Ramos (cell line): ENCODE measurements around the gene INO80B.
"Not testable (repeated sequence)": the region's sequence is repeated elsewhere in the genome, so short reads cannot be mapped to it uniquely, and the experiment has no call there.

ENCODE experiments used
- in situ Hi-C: fragments of 300-500 bp; cut with MboI; formaldehyde crosslinking; loops from one replicate; pipeline ENCODE4 v1.14.3; 2022; ENCODE audit warnings: low sequenced_read_pairs; ENCODE audit not compliant: unreplicated experiment

The INO80B gene

GRCh38 chr2:74444498-74445318, 10.2 kb upstream of the INO80B start:
- in situ Hi-C loops = no loop called here

DNA sequence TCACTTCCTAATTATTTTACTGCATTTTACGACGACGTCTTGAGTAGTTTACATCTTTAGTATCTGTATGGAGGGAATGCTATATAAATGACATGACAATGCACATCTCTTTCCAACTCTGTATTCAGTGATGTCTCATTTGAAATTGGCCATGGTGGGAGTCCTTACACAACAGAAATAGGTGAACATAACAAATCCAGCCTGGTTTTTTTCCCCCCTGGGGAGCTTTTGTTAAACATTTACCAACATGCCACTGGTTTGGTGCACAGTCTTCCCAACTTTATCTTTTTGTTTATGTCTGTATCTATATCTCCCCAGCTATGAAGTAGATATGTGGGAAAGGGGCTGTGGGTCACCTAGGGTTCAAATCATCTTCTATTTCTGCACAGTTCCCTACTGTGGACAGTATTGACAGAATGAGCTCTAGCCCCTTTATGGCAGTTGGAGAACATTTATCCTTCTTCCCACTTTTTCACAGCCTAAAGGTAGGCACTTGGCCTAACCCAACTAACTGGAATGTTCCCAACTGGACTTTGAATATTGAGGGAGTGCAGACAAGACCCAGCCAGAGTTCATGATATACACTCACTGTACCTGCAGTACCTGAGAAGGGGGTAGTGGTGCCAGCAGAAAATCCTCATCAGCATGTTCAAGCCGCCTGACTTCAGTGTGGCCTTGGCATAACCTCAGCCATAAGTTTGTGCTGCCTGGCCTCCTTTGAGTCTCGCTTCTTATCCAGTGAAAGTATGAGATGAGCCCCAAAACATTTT, 7.5 kb upstream of the INO80B start:
- in situ Hi-C loops = no loop called here

DNA sequence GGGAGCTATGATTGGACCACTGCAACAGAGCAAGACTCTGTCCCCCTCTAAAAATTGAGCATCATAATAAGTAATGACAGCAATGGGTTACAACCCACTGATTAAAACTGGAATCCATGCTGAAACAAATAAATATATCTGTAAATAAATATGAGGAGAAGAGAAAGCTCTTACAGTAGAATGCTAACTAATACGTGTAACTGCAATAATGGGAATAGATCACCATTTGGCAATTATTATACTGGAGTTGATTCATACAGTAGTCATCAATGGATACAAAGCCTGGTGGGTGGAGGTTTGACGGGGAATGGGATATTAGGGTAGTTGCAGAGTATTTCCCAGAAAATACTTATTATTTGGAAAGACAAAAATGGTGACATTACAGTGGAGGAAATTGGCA, 6.1 kb upstream of the INO80B start:
- in situ Hi-C loops = no loop called here

GRCh38 chr2:74450570-74451190, 4.2 kb upstream of the INO80B start:
- in situ Hi-C loops = no loop called here

- in situ Hi-C loops = no loop called here
Measured at GRCh38 chr2:74457129-74457548, 2.3 kb downstream of the INO80B start.

- in situ Hi-C loops = no loop called here
Measured at GRCh38 chr2:74457549-74458131, 2.8 kb downstream of the INO80B start.

DNA sequence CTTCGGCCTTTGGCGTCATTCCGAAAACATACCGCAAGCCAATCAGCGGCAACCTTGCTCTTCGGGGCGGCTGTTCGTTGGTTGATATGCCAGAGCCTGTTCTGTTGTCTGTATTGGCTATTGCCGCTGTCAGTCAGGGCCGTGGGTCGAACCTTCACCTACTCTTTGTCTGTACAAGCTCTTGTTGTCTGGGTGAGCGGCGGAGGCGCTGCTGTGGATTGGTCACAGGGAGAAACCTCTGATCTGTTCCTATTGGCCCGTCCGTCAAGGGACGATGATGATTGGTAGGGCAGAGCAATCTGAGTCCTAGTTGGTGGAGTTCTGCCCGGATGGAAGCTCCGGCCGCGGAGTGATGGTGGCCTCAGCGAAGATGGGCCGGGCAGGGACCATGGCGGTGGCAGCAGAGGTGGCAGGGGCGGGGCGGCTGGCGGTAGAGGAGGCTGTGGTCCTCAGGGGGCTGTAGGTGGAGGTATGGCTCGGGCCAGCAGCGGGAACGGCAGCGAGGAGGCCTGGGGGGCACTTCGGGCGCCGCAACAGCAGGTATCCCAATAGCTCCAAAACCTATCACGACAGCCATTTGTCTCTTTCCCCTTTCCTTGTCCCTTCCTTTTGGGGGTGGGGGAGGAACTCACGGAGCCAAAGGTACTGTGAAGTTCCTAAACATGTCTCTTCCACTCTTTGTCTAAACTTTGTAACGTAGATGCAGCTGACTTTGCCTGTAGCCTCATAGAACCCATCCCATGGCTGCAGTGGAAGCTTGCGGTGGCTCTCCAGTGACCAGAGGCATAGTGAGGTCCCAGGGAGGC, 3.4 kb downstream of the INO80B start, which contains the start of gene WBP1:
Gene WBP1, plus strand, starts transcription at position 307 of the 806 bp plus-strand sequence. Its CDS starts 165 bp downstream, at position 472.
- in situ Hi-C loops = no loop called here

DNA sequence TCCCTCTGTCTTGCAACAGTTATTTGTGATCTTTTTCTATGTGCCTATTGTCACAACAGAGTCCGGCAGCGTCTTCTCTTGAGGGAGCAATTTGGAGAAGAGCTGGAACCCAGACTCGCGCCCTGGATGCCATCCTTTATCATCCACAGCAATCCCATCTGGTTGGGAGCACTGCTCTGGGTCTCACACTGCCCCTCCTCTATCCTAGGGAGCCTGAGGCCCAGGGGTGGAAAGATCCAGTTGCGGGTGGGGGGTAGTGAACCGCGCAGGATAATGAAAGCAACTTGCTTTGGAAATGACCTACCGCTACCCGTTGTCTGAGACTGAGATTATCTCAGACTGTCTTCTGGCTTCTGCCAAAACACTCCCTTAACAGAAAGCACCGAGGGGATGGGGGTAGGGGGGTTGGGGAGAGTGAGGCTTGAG, 4.1 kb downstream of the INO80B start:
- in situ Hi-C loops = no loop called here

GRCh38 chr2:74459503-74460118, 4.7 kb downstream of the INO80B start:
- in situ Hi-C loops = not testable (repeated sequence)

- in situ Hi-C loops = not testable (repeated sequence)
Measured at GRCh38 chr2:74460187-74460586, 5.3 kb downstream of the INO80B start.

DNA sequence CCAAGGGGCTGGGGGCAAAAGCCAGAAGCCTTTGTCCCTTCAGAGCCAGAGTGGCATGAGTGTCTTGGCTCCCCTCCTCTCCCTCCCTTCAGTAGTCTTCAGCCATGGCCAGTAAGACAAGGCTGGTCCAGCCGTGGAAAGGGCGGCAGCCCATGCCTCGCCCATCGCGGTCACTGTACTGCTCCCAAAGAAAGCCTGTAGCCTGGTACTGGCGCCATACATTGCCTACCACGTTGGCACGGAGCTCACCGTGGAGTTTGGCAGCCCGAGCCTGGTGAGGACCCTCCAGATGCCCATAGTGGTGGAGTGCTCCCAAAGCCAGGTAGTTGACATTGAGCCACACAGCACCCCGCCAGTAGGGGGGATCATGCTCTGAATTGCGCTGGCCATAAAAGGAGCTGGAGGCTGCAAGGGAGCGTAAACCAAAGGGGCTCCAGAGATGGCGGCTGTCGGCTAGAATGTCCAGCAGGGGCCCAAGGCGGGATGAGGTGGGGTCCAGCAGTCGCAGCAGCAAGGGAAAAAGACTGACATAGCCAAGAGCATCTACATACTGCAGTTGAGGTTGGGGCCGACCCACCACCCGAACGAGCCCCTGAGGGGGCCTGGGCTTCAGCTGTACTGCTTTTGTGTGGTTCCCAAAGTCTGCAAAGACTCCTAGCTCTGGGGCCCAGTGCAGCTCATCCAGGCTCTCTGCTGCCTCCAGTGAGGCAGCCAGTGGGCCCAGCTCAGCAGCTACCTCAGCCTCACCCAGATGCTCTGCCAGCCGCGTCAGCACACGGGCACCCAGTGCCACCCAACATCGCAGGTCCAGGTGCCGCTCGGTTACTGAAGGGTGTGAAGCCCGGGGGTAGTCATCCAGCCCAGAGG, 6.5 kb downstream of the INO80B start:
- in situ Hi-C loops = no loop called here

- in situ Hi-C loops = no loop called here
Measured at GRCh38 chr2:74462054-74462785, 7.3 kb downstream of the INO80B start.

- in situ Hi-C loops = no loop called here
Measured at GRCh38 chr2:74462786-74463105, 7.9 kb downstream of the INO80B start.

DNA sequence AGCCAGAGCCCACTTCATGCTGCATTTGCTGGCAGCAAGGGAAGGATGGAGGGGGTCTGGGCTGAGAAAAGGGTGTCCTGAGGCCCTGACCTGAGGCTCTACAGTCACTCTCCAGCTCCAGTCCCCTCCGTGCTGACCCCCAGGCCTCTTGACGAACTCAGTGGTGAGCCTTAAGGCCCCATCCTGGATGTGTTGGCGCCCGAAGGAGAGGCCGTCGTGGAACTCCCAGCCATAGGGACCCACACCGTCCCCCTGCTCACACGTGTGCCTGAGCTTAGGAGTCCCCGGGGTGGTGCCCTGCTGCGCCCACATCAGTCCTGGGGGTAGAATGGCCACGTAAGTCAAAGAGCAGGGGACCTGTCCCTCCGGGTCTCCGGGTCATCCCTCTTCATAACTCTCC, 9.5 kb downstream of the INO80B start:
- in situ Hi-C loops = no loop called here

- in situ Hi-C loops = not testable (repeated sequence)
Measured at GRCh38 chr2:74470742-74471141, 15.9 kb downstream of the INO80B start.

DNA sequence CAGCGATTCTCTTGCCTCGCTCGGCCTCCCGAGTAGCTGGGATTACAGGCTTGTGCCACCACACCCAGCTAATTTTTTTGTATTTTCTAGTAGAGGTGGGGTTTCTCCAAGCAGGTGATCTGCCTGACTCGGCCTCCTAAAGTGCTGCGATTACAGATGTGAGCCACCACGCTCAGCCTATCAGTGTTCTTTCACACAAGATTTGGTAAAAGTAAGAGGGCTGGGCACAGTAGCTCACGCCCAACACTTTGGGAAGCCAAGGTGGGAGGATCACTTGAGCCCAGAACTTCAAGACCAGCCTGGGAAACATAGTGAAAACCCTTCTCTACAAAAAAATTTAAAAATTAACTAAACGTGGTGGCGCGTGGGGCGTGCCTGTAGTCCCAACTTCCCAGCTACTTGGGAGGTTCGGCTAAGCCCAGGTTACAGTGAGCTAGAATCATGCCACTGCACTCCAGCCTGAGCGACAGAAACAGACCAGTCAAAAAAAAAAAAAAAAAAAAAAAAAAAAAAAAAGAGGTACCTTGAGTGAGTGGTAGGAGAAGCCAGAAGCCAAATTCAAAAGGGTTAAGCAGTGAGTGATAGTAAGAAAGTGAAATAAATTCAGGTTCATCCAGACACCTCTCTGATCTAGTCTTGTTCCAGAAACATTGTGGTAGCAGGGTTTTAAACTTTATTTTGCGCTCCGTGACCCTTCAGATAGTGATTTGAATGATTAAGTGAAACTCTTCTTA, 16.6 kb downstream of the INO80B start:
- in situ Hi-C loops = no loop called here
